Keratinocyte (primary cell): ENCODE results near the gene ZNF729.

Source experiments
- CTCF ChIP-seq, 3 experiments: IDR thresholded peaks in 1 of 3; conservative IDR thresholded peaks in 1 of 3; optimal IDR thresholded peaks in 1 of 3; 2 replicates in 2 of 3; 3 replicates in 1 of 3; pipeline versions ENCODE3 to v1.5.1; 2011; ENCODE audit warnings: low read length in 3 of 3, mild to moderate bottlenecking in 3 of 3, moderate library complexity in 2 of 3, control low read depth in 1 of 3, inconsistent platforms in 1 of 3; ENCODE audit not compliant: insufficient read depth in 2 of 3; ENCODE audit errors: extremely low read depth in 1 of 3
- EZH2 ChIP-seq: IDR thresholded peaks from one replicate; pipeline ENCODE4 v1.6.1; 2012; ENCODE audit warnings: inconsistent platforms, mild to moderate bottlenecking, low read length, moderate library complexity

GRCh38 chr19:22257916-22258315 lies 28.3 kb upstream of the ZNF729 start:
- TF ChIP-seq CTCF (optimal IDR thresholded peaks at IDR 0.05 in 1 of 3, IDR thresholded peaks at IDR 0.05 in 1 of 3, conservative IDR thresholded peaks at IDR 0.05 in 1 of 3; ENCODE audit: extremely low read depth in 1 of 3, insufficient read depth in 2 of 3, low read length in 3 of 3) (no peak), EZH2 (no peak)
